Measurements from ENCODE around the gene OIT3.
"Not testable (repeated sequence)": the region's sequence is repeated elsewhere in the genome, so short reads cannot be mapped to it uniquely, and the experiment has no call there.

The OIT3 gene

GRCh38 chr10:72903941-72904446 is 10.5 kb downstream of the OIT3 start:
- not testable (repeated sequence) for DNase-seq (ENCODE audit: low spot score)

GRCh38 chr10:72904806-72905205 is 11.3 kb downstream of the OIT3 start:
- DNase-seq (ENCODE audit: low spot score), result no peak

- DNase-seq (ENCODE audit: low spot score), result no peak
Measured at GRCh38 chr10:72906446-72906845, 12.9 kb downstream of the OIT3 start.

GRCh38 chr10:72910705-72911104 is 17.2 kb downstream of the OIT3 start:
- DNase-seq (ENCODE audit: low spot score), result no peak

GRCh38 chr10:72911758-72912157 is 18.2 kb downstream of the OIT3 start:
- no peak for DNase-seq (ENCODE audit: low spot score)

GRCh38 chr10:72912736-72913135 is 19.2 kb downstream of the OIT3 start:
- DNase-seq (ENCODE audit: low spot score), result no peak

- DNase-seq (ENCODE audit: low spot score), result no peak
Measured at GRCh38 chr10:72913287-72913686, 19.7 kb downstream of the OIT3 start.

GRCh38 chr10:72917201-72917600 is 23.7 kb downstream of the OIT3 start:
- not testable (repeated sequence) for DNase-seq (ENCODE audit: low spot score)

- DNase-seq (ENCODE audit: low spot score), result not testable (repeated sequence)
Measured at GRCh38 chr10:72917803-72918332, 24.3 kb downstream of the OIT3 start.

- DNase-seq (ENCODE audit: low spot score), result no peak
Measured at GRCh38 chr10:72918352-72918751, 24.8 kb downstream of the OIT3 start.

- DNase-seq (ENCODE audit: low spot score), result not testable (repeated sequence)
Measured at GRCh38 chr10:72921147-72921683, 27.7 kb downstream of the OIT3 start.

GRCh38 chr10:72924351-72924750 is 30.8 kb downstream of the OIT3 start:
- DNase-seq (ENCODE audit: low spot score), result no peak

- no peak for DNase-seq (ENCODE audit: low spot score)
Measured at GRCh38 chr10:72925951-72926465, 32.5 kb downstream of the OIT3 start.

- DNase-seq (ENCODE audit: low spot score), result no peak
Measured at GRCh38 chr10:72927485-72927884, 33.9 kb downstream of the OIT3 start.

GRCh38 chr10:72928798-72929197 is 35.3 kb downstream of the OIT3 start:
- DNase-seq (ENCODE audit: low spot score), result no peak

GRCh38 chr10:72930276-72930675 is 36.7 kb downstream of the OIT3 start:
- no peak for DNase-seq (ENCODE audit: low spot score)

- DNase-seq (ENCODE audit: low spot score), result no peak
Measured at GRCh38 chr10:72932259-72933015, 38.9 kb downstream of the OIT3 start.

GRCh38 chr10:72935361-72935760 is 41.8 kb downstream of the OIT3 start:
- DNase-seq (ENCODE audit: low spot score), result no peak

- no peak for DNase-seq (ENCODE audit: low spot score)
Measured at GRCh38 chr10:72943498-72944234, 50.1 kb downstream of the OIT3 start.

GRCh38 chr10:72946963-72947362 is 53.4 kb downstream of the OIT3 start:
- DNase-seq (ENCODE audit: low spot score), result no peak

- no peak for DNase-seq (ENCODE audit: low spot score)
Measured at GRCh38 chr10:72948762-72949161, 55.2 kb downstream of the OIT3 start.

GRCh38 chr10:72951760-72952159 is 58.2 kb downstream of the OIT3 start:
- DNase-seq (ENCODE audit: low spot score), result no peak
